Naive thymus-derived CD4-positive, alpha-beta T cell (primary cell): ENCODE results near the gene ANP32A. TPM values are rescaled to one million over a fixed set of nuclear protein-coding genes. Genes with fewer than 3 reads are reported as not detected.
A peak's percentile ranks its signal among the peaks of the same experiment; 100 is the strongest.

Experiments
- ATAC-seq: fragments of 150-1000 bp; cut with Tn5 transposase; 2 replicates; pipeline ENCODE4 v1.10.0; 2021; ENCODE audit warnings: mild to moderate bottlenecking, moderate library complexity
- CTCF ChIA-PET: fragments of 350-600 bp; sonication (Branson Sonifier 250); formaldehyde crosslinking; loops from one replicate; lab custom pipeline; 2021; ENCODE audit warnings: antibody characterized with exemption; lab: Charles Lee
- POLR2A ChIA-PET: fragments of 350-600 bp; sonication (Branson Sonifier 250); formaldehyde crosslinking; loops from one replicate; lab custom pipeline; 2021; ENCODE audit warnings: antibody characterized with exemption, inconsistent platforms; lab: Charles Lee
- DNase-seq, 9 donors: peaks; one replicate each; pipeline versions ENCODE4 v3.0.0 to v3.0.0-alpha.2; 2020 to 2022; ENCODE audit warnings: mixed read lengths in 1 of 9
- H3K27ac ChIP-seq: one replicate; pipeline ENCODE4 v1.7.0; 2013; ENCODE audit warnings: mild to moderate bottlenecking, low read depth, low read length, moderate library complexity
- H3K27me3 ChIP-seq, 2 donors: one replicate each; pipeline ENCODE4 v1.7.0; 2013; ENCODE audit warnings: low read length in 2 of 2, mild to moderate bottlenecking in 2 of 2, moderate library complexity in 2 of 2; ENCODE audit not compliant: control insufficient read depth in 2 of 2, insufficient read depth in 2 of 2
- H3K36me3 ChIP-seq, 3 experiments: 1 replicate in 2 of 3; 2 replicates in 1 of 3; pipeline ENCODE4 v1.7.0; 2013; ENCODE audit warnings: low read length in 3 of 3, mild to moderate bottlenecking in 3 of 3, moderate library complexity in 1 of 3; ENCODE audit not compliant: insufficient read depth in 3 of 3, control insufficient read depth in 2 of 3
- H3K4me1 ChIP-seq, 2 donors: one replicate each; pipeline ENCODE4 v1.7.0; 2013; ENCODE audit warnings: low read length in 2 of 2, mild to moderate bottlenecking in 2 of 2, moderate library complexity in 1 of 2; ENCODE audit not compliant: control insufficient read depth in 2 of 2, insufficient read depth in 2 of 2
- H3K4me3 ChIP-seq: 2 replicates; pipeline ENCODE4 v1.7.0; 2013; ENCODE audit warnings: mild to moderate bottlenecking, low read length
- H3K9me3 ChIP-seq, 3 experiments: 1 replicate in 2 of 3; 2 replicates in 1 of 3; pipeline ENCODE4 v1.7.0; 2013; ENCODE audit warnings: low read length in 3 of 3; ENCODE audit not compliant: control insufficient read depth in 2 of 3
- H3K27ac Mint-ChIP-seq, 9 donors: one replicate each; pipeline ENCODE4 v1.8.0; 2020 to 2022; ENCODE audit warnings: mixed read lengths in 9 of 9, mild to moderate bottlenecking in 8 of 9, moderate library complexity in 5 of 9, inconsistent platforms in 2 of 9
- H3K27me3 Mint-ChIP-seq, 5 donors: one replicate each; pipeline ENCODE4 v1.8.0; 2021 to 2022; ENCODE audit warnings: mixed read lengths in 5 of 5, mild to moderate bottlenecking in 1 of 5
- H3K36me3 Mint-ChIP-seq, 5 donors: one replicate each; pipeline ENCODE4 v1.8.0; 2020 to 2022; ENCODE audit warnings: mixed read lengths in 5 of 5, mild to moderate bottlenecking in 3 of 5, inconsistent platforms in 1 of 5
- H3K4me1 Mint-ChIP-seq, 7 donors: one replicate each; pipeline ENCODE4 v1.8.0; 2020 to 2022; ENCODE audit warnings: mixed read lengths in 7 of 7, mild to moderate bottlenecking in 3 of 7, inconsistent platforms in 1 of 7
- H3K4me3 Mint-ChIP-seq, 10 donors: one replicate each; pipeline ENCODE4 v1.8.0; 2020 to 2022; ENCODE audit warnings: mild to moderate bottlenecking in 10 of 10, mixed read lengths in 10 of 10, moderate library complexity in 6 of 10, inconsistent platforms in 2 of 10
- H3K9me3 Mint-ChIP-seq, 11 donors: one replicate each; pipeline ENCODE4 v1.8.0; 2020 to 2022; ENCODE audit warnings: mixed read lengths in 11 of 11, mild to moderate bottlenecking in 4 of 11, inconsistent platforms in 1 of 11, moderate library complexity in 1 of 11
- intact Hi-C, 2 donors: fragments of 100-400 bp; cut with micrococcal nuclease; formaldehyde crosslinking; loops; one replicate each; pipeline ENCODE4 v1.15.1; 2023
- polyA plus RNA-seq, 2 donors: library from polyadenylated mRNA; unstranded; fragments of 300-500 nt; fragmentation: Illumina TruSeq; gene quantifications; one replicate each; pipeline ENCODE4 v1.2.3, GENCODE V29; 2021
- total RNA-seq, 6 experiments: library from RNA in 5 of 6; stranded (reverse) in 5 of 6; gene quantifications; 1 replicate in 5 of 6; 2 replicates in 1 of 6; pipeline ENCODE4 v1.2.3 and lab custom pipeline; 2021 to 2026

Gene ANP32A
- total and polyA plus RNA-seq, 7 experiments from 2014 or later, result 86.1 to 229 (median 111) TPM

- Mint-ChIP-seq H3K27ac (peak overlapping the region; percentile 46 to 96 (median 88)), H3K9me3 (no peaks in the 10 kb centered on the region), H3K36me3 (peaks cover 0 to 12% (median 0%) of the 10 kb centered on the region in 5 donors), H3K4me3 (peak overlapping the region in 6 of 10 donors; percentile 1 to 82 (median 58)), H3K4me1 (peaks cover 63 to 86% (median 73%) of the 10 kb centered on the region in 7 donors), H3K27me3 (no peaks in the 10 kb centered on the region)
- H3K36me3 ChIP-seq, result peaks cover 0 to 28% (median 0%) of the 10 kb centered on the region in 3 experiments
- no peaks in the 10 kb centered on the region for H3K27me3 ChIP-seq
- ATAC-seq (no peak), DNase-seq (no peak)
- peak overlapping the region; percentile 17 for H3K4me3 ChIP-seq
- intact Hi-C loops, result loop anchor here (1.0 kb wide), 2 partner anchors 26 to 29 kb away; partner anchors contain the start of gene ANP32A (in 1 of the 2)
- peaks cover 49 to 57% of the 10 kb centered on the region in 2 donors for H3K4me1 ChIP-seq
- CTCF ChIA-PET, result interaction anchor here (0.7 kb wide), 1 partner anchor 85 kb away, joined by 4 read pairs; no protein-coding TSS in a partner anchor
- POLR2A ChIA-PET, result interaction anchor here (5.6 kb wide), 1 partner anchor 27 kb away, joined by 47 read pairs; no protein-coding TSS in a partner anchor
- H3K27ac ChIP-seq, result peak overlapping the region; percentile 50
- no peaks in the 10 kb centered on the region for H3K9me3 ChIP-seq
Measured at GRCh38 chr15:68790910-68791309, 29.8 kb downstream of the ANP32A start.

DNA sequence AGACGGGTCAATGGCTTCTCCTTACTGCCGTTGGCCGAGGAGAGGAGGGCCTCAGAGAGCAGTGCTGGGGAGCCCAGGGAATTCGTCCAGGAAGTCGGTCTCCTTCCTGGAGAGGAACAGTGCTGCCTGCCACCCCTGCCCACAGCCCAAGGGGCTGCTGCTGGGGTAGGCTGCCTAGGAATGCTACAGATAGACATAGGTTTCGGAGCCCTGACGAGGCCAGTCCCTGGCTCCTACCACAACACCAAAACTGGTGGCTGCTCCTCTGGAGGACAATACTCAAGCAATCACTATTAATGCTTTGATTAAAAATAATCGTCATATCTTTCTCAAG, 30.5 kb downstream of the ANP32A start:
- H3K4me3 ChIP-seq, result no peak overlapping the region
- H3K9me3 ChIP-seq, result no peaks in the 10 kb centered on the region
- peaks cover 0 to 35% (median 0%) of the 10 kb centered on the region in 3 experiments for H3K36me3 ChIP-seq
- POLR2A ChIA-PET, result no interaction called here
- no peaks in the 10 kb centered on the region for H3K27me3 ChIP-seq
- DNase-seq (no peak), ATAC-seq (no peak)
- H3K9me3 Mint-ChIP-seq, result no peaks in the 10 kb centered on the region
- H3K4me1 Mint-ChIP-seq, result peaks cover 56 to 83% (median 73%) of the 10 kb centered on the region in 7 donors
- intact Hi-C loops, result no loop called here
- peak overlapping the region; percentile 33 for H3K27ac ChIP-seq
- H3K27me3 Mint-ChIP-seq, result no peaks in the 10 kb centered on the region
- CTCF ChIA-PET, result no interaction called here
- peaks cover 0 to 12% (median 0%) of the 10 kb centered on the region in 5 donors for H3K36me3 Mint-ChIP-seq
- H3K4me3 Mint-ChIP-seq, result peak overlapping the region in 2 of 10 donors; percentile 40 to 42
- H3K27ac Mint-ChIP-seq, result peak overlapping the region in 8 of 9 donors; percentile 49 to 95 (median 73)
- peaks cover 42 to 50% of the 10 kb centered on the region in 2 donors for H3K4me1 ChIP-seq

GRCh38 chr15:68789534-68790241, 31.0 kb downstream of the ANP32A start:
- DNase-seq (no peak), ATAC-seq (no peak)
- ChIA-PET CTCF (interaction anchor here (1.0 kb wide), 1 partner anchor 86 kb away, joined by 3 read pairs; no protein-coding TSS in a partner anchor), POLR2A (no interaction called here)
- Histone ChIP-seq H3K36me3 (peaks cover 0 to 40% (median 0%) of the 10 kb centered on the region in 3 experiments), H3K9me3 (no peaks in the 10 kb centered on the region), H3K27ac (peak overlapping the region; percentile 33), H3K4me3 (no peak overlapping the region), H3K4me1 (peaks cover 39 to 45% of the 10 kb centered on the region in 2 donors), H3K27me3 (no peaks in the 10 kb centered on the region)
- intact Hi-C loops, result no loop called here
- H3K27ac Mint-ChIP-seq, result peak overlapping the region in 8 of 9 donors; percentile 64 to 95 (median 81)
- H3K36me3 Mint-ChIP-seq, result peaks cover 0 to 11% (median 0%) of the 10 kb centered on the region in 5 donors
- no peaks in the 10 kb centered on the region for H3K27me3 Mint-ChIP-seq
- H3K4me1 Mint-ChIP-seq, result peaks cover 51 to 81% (median 69%) of the 10 kb centered on the region in 7 donors
- H3K9me3 Mint-ChIP-seq, result no peaks in the 10 kb centered on the region
- no peak overlapping the region for H3K4me3 Mint-ChIP-seq

GRCh38 chr15:68789091-68789490, 31.6 kb downstream of the ANP32A start:
- Mint-ChIP-seq H3K36me3 (peaks cover 0 to 14% (median 0%) of the 10 kb centered on the region in 5 donors), H3K4me3 (no peak overlapping the region), H3K27ac (peak overlapping the region in 7 of 9 donors; percentile 63 to 95 (median 75)), H3K27me3 (no peaks in the 10 kb centered on the region), H3K4me1 (peaks cover 45 to 76% (median 63%) of the 10 kb centered on the region in 7 donors), H3K9me3 (no peaks in the 10 kb centered on the region)
- intact Hi-C loops, result no loop called here
- POLR2A ChIA-PET, result interaction anchor here (1.1 kb wide), 1 partner anchor 9 kb away, joined by 3 read pairs; no protein-coding TSS in a partner anchor
- DNase-seq, result no peak
- peaks cover 39 to 42% of the 10 kb centered on the region in 2 donors for H3K4me1 ChIP-seq
- H3K27me3 ChIP-seq, result no peaks in the 10 kb centered on the region
- H3K36me3 ChIP-seq, result peaks cover 0 to 46% (median 0%) of the 10 kb centered on the region in 3 experiments
- CTCF ChIA-PET, result interaction anchor here (0.6 to 1.0 kb wide), 2 partner anchors 36 to 87 kb away, joined by 3 to 5 read pairs; no protein-coding TSS in a partner anchor
- no peak for ATAC-seq
- H3K27ac ChIP-seq, result peak overlapping the region; percentile 33
- H3K4me3 ChIP-seq, result no peak overlapping the region
- H3K9me3 ChIP-seq, result no peaks in the 10 kb centered on the region

- Mint-ChIP-seq H3K4me3 (peak overlapping the region in 1 of 10 donors; percentile 34), H3K27ac (peak overlapping the region in 8 of 9 donors; percentile 29 to 85 (median 70)), H3K27me3 (no peaks in the 10 kb centered on the region), H3K9me3 (no peaks in the 10 kb centered on the region), H3K4me1 (peaks cover 47 to 76% (median 62%) of the 10 kb centered on the region in 7 donors), H3K36me3 (peaks cover 0 to 17% (median 4%) of the 10 kb centered on the region in 5 donors)
- Histone ChIP-seq H3K27ac (peak overlapping the region; percentile 23), H3K9me3 (no peaks in the 10 kb centered on the region), H3K36me3 (peaks cover 0 to 52% (median 0%) of the 10 kb centered on the region in 3 experiments), H3K4me1 (peaks cover 39% of the 10 kb centered on the region in 2 donors), H3K27me3 (no peaks in the 10 kb centered on the region), H3K4me3 (no peak overlapping the region)
- ATAC-seq, result no peak
- ChIA-PET POLR2A (interaction anchor here (0.9 to 1.1 kb wide), 2 partner anchors 10 to 29 kb away, joined by 3 to 5 read pairs; no protein-coding TSS in a partner anchor), CTCF (interaction anchor here (1.0 kb wide), 1 partner anchor 87 kb away, joined by 3 read pairs; no protein-coding TSS in a partner anchor)
- no peak for DNase-seq
- intact Hi-C loops, result no loop called here
Measured at GRCh38 chr15:68788264-68788624, 32.5 kb downstream of the ANP32A start.

- Histone ChIP-seq H3K4me3 (no peak overlapping the region), H3K4me1 (peaks cover 35 to 39% of the 10 kb centered on the region in 2 donors), H3K27me3 (no peaks in the 10 kb centered on the region), H3K27ac (peak overlapping the region; percentile 23), H3K36me3 (peaks cover 0 to 58% (median 0%) of the 10 kb centered on the region in 3 experiments), H3K9me3 (no peaks in the 10 kb centered on the region)
- Mint-ChIP-seq H3K27me3 (no peaks in the 10 kb centered on the region), H3K27ac (peak overlapping the region in 8 of 9 donors; percentile 40 to 85 (median 70)), H3K36me3 (peaks cover 0 to 17% (median 8%) of the 10 kb centered on the region in 5 donors), H3K4me1 (peaks cover 47 to 76% (median 62%) of the 10 kb centered on the region in 7 donors), H3K9me3 (no peaks in the 10 kb centered on the region), H3K4me3 (peak overlapping the region in 2 of 10 donors; percentile 25 to 34)
- ChIA-PET POLR2A (interaction anchor here (0.9 kb wide), 1 partner anchor 29 kb away, joined by 5 read pairs; no protein-coding TSS in a partner anchor), CTCF (interaction anchor here (0.7 to 5.8 kb wide), 2 partner anchors 29 to 88 kb away, joined by 3 to 51 read pairs; no protein-coding TSS in a partner anchor)
- no peak for DNase-seq
- ATAC-seq, result no peak
- intact Hi-C loops, result no loop called here
Measured at GRCh38 chr15:68787609-68788263, 33.0 kb downstream of the ANP32A start.
